SK-N-SH (cell line): Measurements from ENCODE around the gene TMPRSS11A.

ENCODE experiments used
- EP300 ChIP-seq, 2 experiments: IDR thresholded peaks; 2 replicates each; pipeline versions ENCODE4 v1.4.0 to v1.6.1; 2012; ENCODE audit warnings: borderline replicate concordance in 1 of 2, low read depth in 1 of 2, low read length in 1 of 2
- EZH2phosphoT487 ChIP-seq: fragments of 200-600 bp; sonication (generic); IDR thresholded peaks from 2 replicates; pipeline ENCODE4 v1.6.1; 2017; ENCODE audit warnings: low read depth, mixed run types, mild to moderate bottlenecking, antibody characterized with exemption, moderate library complexity, borderline replicate concordance
- GABPA ChIP-seq: IDR thresholded peaks from 2 replicates; pipeline ENCODE4 v1.4.0; 2012; ENCODE audit warnings: low read depth, mild to moderate bottlenecking
- JUND ChIP-seq: IDR thresholded peaks from 2 replicates; pipeline ENCODE4 v1.4.0; 2012
- RAD21 ChIP-seq: IDR thresholded peaks from 2 replicates; pipeline ENCODE4 v1.6.1; 2012; ENCODE audit warnings: mild to moderate bottlenecking, low read length
- RXRA ChIP-seq: IDR thresholded peaks from 2 replicates; pipeline ENCODE4 v1.4.0; 2012; ENCODE audit warnings: low read depth, mild to moderate bottlenecking, borderline replicate concordance
- SMC3 ChIP-seq: IDR thresholded peaks from 2 replicates; pipeline ENCODE4 v1.6.1; 2012; ENCODE audit warnings: low read depth, low read length, improper control_type of control experiment
- TAF1 ChIP-seq: IDR thresholded peaks from 2 replicates; pipeline ENCODE4 v1.6.1; 2012; ENCODE audit warnings: low read depth, mild to moderate bottlenecking, low read length, moderate library complexity, borderline replicate concordance
- ZBTB33 ChIP-seq: IDR thresholded peaks from 2 replicates; pipeline ENCODE4 v1.4.0; 2012; ENCODE audit warnings: low read depth, borderline replicate concordance
- TF ChIP-seq, protein P1 (sequence below): fragments of 200-600 bp; sonication (generic); IDR thresholded peaks from 2 replicates; pipeline ENCODE4 v1.6.1; 2017; ENCODE audit warnings: antibody characterized with exemption, mild to moderate bottlenecking, moderate library complexity
- TF ChIP-seq, protein P2 (sequence below): IDR thresholded peaks from 2 replicates; pipeline ENCODE4 v1.6.1; 2012; ENCODE audit warnings: mild to moderate bottlenecking, low read depth, low read length, moderate library complexity
- TF ChIP-seq, protein P3 (sequence below): fragments of 150-350 bp; IDR thresholded peaks from 2 replicates; pipeline ENCODE4 v1.6.1; 2017; ENCODE audit warnings: antibody characterized with exemption, low read length, low read depth, borderline replicate concordance

DNA sequence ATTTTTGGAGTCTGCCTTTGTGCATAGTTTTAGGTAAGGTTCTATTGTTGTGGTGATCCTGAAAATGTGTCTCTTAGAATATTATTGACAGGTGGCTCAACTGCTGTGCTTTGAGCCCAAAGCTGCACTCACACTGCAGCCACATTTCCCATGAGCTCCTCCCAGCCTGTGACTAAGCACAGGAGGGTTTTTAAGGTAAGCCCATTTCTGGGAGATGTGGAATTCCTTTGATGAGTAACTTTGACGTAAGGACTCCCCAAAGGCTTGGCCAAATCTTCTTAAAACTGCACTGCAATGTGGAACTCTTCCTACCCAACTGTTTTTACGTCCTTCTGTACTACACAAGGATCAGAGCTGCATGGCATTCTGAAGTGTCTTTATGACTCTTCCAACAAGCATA is 20.0 kb upstream of the TMPRSS11A start:
- no peak for TF ChIP-seq EZH2phosphoT487
- TF ChIP-seq, protein P1, sequence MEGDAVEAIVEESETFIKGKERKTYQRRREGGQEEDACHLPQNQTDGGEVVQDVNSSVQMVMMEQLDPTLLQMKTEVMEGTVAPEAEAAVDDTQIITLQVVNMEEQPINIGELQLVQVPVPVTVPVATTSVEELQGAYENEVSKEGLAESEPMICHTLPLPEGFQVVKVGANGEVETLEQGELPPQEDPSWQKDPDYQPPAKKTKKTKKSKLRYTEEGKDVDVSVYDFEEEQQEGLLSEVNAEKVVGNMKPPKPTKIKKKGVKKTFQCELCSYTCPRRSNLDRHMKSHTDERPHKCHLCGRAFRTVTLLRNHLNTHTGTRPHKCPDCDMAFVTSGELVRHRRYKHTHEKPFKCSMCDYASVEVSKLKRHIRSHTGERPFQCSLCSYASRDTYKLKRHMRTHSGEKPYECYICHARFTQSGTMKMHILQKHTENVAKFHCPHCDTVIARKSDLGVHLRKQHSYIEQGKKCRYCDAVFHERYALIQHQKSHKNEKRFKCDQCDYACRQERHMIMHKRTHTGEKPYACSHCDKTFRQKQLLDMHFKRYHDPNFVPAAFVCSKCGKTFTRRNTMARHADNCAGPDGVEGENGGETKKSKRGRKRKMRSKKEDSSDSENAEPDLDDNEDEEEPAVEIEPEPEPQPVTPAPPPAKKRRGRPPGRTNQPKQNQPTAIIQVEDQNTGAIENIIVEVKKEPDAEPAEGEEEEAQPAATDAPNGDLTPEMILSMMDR, result no peak
- no peak for TF ChIP-seq RAD21
- TF ChIP-seq RXRA, result no peak
- TF ChIP-seq, protein P2, sequence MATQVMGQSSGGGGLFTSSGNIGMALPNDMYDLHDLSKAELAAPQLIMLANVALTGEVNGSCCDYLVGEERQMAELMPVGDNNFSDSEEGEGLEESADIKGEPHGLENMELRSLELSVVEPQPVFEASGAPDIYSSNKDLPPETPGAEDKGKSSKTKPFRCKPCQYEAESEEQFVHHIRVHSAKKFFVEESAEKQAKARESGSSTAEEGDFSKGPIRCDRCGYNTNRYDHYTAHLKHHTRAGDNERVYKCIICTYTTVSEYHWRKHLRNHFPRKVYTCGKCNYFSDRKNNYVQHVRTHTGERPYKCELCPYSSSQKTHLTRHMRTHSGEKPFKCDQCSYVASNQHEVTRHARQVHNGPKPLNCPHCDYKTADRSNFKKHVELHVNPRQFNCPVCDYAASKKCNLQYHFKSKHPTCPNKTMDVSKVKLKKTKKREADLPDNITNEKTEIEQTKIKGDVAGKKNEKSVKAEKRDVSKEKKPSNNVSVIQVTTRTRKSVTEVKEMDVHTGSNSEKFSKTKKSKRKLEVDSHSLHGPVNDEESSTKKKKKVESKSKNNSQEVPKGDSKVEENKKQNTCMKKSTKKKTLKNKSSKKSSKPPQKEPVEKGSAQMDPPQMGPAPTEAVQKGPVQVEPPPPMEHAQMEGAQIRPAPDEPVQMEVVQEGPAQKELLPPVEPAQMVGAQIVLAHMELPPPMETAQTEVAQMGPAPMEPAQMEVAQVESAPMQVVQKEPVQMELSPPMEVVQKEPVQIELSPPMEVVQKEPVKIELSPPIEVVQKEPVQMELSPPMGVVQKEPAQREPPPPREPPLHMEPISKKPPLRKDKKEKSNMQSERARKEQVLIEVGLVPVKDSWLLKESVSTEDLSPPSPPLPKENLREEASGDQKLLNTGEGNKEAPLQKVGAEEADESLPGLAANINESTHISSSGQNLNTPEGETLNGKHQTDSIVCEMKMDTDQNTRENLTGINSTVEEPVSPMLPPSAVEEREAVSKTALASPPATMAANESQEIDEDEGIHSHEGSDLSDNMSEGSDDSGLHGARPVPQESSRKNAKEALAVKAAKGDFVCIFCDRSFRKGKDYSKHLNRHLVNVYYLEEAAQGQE, result no peak
- no peak for TF ChIP-seq EP300 (IDR thresholded peaks at IDR 0.05; ENCODE audit: borderline replicate concordance in 1 of 2, low read depth in 1 of 2, low read length in 1 of 2)
- no peak for TF ChIP-seq SMC3
- TF ChIP-seq, protein P3, sequence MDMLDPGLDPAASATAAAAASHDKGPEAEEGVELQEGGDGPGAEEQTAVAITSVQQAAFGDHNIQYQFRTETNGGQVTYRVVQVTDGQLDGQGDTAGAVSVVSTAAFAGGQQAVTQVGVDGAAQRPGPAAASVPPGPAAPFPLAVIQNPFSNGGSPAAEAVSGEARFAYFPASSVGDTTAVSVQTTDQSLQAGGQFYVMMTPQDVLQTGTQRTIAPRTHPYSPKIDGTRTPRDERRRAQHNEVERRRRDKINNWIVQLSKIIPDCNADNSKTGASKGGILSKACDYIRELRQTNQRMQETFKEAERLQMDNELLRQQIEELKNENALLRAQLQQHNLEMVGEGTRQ, result no peak
- TF ChIP-seq TAF1, result no peak
- no peak for TF ChIP-seq ZBTB33
- TF ChIP-seq JUND, result no peak
- TF ChIP-seq GABPA, result no peak
